Measurements from ENCODE around the gene ACP4.

The ACP4 gene

DNA sequence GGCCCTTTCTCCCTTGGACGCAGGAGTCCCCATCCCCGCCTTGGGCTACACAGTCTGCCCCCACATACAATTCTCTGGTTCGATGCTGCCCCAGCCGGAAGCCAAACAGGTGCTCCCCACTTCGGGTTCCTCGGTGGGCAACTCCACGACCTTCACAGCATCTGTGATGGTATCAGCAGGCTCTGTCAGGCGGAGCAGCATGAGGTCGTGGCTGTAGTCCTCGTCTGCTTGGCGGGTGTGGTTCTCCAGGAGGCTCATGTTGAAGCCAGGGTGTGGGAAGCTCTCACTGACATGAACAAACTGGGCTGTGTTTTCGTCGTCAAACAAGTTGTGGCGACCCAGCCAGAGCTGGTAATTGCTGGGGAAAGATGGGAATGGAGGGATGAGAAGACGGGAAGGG lies 29.9 kb downstream of the ACP4 start:
- in situ Hi-C loops (cut with MboI; ENCODE audit: low sequenced_read_pairs), result no loop called here

DNA sequence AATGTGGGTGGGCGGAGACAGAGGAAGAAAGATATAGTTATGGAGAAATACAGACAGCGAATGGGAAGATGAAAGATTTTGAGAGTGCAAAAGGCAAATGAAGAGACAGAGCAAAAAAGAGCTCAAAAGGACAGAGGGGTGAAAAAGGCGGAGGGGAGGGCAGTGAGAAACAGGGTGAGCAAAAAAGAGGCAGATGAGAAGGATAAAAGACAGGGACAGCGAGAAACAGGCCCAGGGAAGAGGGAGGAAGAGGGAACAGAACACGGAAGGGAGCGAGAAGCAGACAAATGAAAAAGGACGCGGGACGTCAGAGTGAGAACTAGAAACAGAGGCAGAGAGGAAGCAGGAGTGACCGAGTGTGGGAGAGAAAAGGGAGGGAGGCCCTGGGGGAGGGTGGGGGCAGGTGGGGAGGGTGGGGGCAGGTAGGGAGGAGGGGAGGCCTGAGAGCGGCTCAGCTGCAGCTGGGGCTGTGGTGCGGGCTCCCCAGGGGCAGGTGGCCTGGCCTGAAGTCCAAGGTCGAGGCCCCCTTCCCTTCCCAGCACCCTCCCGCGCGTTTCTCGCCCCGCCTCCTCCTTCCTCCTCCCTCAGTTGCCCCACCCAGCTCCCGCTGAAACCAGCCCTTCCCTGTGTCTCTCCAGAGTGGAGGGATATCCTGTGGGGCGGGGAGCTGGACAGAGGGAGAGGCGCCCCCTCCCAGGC lies 30.5 kb downstream of the ACP4 start:
- in situ Hi-C loops (cut with MboI; ENCODE audit: low sequenced_read_pairs), result no loop called here

DNA sequence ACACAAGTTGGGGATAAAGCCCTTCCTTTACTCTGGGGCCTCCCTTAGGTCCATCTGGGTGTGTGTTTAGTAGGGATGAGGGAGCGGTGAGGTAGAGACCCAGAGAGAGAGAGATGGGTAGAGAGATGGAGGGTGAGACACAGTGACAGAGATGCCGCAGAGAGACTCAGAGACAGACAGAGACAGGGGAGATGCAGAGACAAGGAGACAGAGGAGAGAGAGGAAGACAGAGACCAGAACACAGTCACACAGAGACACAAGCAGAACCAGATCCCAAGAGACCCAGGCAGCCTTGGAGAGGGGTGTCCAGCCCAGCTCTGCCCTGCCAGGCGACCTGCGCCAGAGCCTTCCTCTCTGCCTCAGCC lies 31.0 kb downstream of the ACP4 start:
- in situ Hi-C loops (cut with MboI; ENCODE audit: low sequenced_read_pairs), result no loop called here

DNA sequence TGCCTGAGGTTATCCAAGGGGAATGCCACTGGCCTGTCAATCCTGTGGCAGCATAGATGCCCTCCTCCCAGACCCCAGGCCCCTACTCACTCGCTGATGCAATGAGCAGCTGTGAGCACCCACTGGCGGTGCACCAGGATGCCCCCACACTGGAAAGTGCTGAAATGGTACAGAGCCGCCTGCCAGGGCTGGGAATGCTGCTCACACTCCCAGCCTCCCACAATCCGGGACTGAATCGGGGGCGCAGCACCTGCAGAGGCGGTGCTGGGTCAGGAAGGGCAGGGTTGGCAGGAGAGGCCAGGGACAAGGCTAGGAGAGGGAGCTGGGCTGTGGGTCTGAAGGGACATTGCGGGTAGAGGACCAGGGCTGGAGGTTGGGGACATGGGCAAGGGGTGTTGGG lies 31.4 kb downstream of the ACP4 start:
- in situ Hi-C loops (cut with MboI; ENCODE audit: low sequenced_read_pairs), result no loop called here

DNA sequence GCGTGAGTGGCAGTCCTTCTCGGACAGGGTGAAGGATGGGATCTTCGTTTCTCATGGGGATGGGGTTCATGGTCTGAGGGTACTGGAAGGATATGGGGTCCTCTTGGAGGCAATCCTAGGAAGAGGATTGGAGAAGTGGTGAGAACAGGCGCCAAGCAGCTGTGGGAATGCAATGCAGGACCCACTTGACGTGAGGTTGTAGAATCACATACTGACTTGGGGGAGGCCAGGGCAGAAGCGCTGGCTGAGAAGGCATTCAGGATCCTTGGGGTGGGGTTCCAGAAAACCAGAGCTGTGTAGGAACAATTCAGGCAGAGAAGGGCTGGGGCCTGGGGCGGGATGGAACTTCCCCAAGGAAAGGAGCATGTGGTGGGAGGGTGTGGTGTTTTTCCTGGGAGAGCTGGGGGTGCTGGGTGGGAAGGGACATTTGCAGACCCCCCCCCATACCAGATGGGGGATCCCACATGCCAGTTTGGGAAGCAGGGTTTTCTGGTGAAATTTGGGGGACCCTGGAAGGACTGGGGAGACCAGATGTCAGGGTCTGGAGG lies 32.5 kb downstream of the ACP4 start:
- in situ Hi-C loops (cut with MboI; ENCODE audit: low sequenced_read_pairs), result no loop called here

DNA sequence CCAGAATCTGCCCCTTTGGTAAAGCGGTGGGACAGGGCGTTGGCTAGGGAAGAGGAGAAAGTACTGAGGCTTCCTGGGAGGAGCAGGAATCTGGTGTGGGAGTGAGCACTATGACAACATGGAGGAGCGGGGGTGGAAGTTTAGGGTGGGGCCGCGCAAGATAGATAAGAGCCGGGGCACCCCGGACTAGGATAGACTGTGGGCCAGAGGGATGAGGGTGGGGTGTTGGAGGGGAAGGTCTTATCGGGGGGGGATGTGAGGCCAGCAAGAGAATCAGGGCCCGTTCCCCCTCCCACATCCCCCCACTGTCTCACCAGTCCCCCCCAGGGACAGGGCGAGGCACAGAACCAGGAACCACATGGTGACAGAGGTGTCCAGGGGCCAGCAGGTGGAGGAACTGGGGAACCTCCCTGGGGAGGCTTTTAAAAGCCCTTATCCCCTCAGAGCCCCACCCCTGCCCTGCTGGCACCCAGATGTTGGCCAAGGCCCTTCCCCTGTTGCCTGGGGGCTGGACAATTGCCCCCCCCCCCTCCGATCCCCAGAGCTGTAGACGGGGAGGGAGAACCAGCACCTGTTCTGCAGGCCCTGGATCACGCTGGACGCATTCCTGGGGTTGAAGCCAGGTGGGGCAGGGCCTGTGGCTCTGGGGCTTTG lies 33.3 kb downstream of the ACP4 start, which contains the start of gene KLK1:
Gene KLK1 (minus strand): TSS at position 399 of the 654 bp plus-strand sequence. CDS start 39 bp downstream, at position 360.
- in situ Hi-C loops (cut with MboI; ENCODE audit: low sequenced_read_pairs), result no loop called here

DNA sequence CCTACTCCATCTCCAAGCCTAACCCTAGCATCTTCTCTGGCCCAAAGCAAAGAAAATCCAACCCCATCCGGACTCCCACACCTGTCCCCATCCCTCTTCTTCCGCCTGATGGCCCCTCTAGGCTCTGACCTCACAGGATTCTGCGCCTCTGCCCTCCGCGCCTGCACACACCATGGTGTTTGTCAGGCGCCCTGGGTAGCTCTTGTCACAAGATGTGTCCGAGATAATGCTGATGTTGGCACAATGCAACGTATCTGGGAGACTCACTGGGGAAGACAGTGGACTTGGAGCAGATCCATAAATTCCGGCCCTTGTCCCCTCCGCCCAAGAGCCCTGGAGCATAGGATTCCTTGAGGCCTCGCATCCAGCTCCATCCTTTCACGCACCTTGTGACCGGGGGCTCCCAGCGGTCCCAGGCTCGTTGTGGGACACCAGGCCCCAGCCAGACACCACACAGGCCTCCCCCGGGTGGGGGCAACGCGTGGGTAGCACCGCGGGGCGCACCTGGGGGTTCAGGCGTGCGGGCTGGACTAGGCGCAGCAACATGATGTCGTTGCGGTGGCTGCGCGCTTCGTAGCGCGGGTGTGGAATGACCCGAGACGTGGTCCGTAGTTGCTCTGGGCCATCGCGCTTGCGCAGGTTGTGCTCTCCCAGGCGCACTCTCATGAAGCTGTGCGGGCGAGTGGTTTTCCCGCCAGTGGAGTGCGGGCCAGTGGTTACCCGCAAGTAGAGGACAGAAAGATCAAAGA lies 36.5 kb downstream of the ACP4 start:
- in situ Hi-C loops (cut with MboI; ENCODE audit: low sequenced_read_pairs), result no loop called here

DNA sequence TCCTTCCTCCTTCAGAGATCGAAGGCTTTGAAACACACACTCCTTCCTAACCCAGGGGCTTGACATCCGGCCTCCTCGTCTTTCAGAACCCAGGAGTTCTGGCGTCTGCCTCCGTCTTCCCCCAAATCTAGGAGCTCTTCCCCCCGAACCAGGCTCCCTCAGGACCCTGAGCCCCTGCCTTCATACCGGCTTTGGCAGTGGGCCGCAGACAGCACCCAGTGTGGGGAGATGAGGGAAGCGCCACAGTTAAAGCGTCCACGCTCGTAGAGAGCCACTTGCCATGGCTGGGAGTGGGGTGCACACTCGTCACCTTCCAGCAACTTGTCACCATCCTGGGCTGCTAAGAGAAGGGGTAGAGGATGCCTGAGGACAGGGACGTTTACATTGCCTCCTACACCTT lies 37.3 kb downstream of the ACP4 start:
- in situ Hi-C loops (cut with MboI; ENCODE audit: low sequenced_read_pairs), result no loop called here

DNA sequence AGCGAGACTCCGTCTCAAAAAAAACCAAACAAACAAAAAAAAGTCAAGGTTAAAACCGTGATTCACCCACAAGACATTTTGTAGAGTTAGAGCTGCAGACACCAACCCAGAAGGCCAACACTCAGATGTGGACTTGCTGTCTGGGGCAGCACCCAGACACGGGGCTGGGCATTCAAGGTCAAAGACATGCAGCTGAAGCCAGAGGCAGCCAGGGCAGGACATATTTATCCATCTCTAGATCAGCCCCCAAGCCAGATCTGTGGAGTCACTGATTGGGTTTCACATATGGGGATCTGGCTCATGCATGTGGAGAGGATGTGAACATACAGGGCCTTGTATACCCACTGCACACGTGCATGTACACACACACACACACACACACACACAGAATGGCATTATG lies 39.6 kb downstream of the ACP4 start:
- in situ Hi-C loops (cut with MboI; ENCODE audit: low sequenced_read_pairs), result no loop called here

DNA sequence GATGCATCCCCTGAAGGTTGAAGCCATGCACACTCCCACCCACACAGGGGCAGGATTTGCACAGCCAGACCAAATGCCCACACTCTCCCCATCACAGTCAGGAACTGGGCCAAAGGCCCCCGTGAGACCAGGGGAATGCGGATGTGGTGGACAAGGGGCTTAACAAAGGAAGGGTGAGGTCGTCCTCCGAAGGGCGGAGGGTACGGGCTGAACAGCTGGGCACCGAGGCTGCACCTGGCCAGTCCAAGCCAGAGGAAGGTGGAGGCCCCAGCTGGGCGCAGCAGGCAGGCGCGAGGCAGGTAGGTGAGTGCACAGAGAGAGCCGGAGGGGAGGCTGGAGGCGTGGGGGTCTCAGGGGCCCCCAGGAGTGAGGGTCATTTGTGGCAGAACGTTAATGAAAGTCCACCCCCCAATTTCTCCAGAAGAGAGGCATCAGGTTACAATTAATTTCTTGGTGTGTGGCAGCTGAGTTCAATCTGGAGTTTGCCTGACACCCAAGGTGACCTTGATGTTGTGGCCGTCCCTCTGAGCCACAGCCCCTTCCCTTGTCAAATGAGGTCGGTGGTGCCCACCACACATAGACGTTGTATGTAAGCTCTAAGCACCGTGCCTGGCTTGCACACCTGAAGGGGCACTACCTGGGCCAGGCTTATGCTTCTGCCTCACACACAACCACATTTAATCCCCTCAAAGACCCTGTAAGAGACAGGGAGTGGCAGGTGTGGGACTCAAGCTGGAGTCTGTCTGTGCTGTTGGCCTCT lies 40.2 kb downstream of the ACP4 start:
- in situ Hi-C loops (cut with MboI; ENCODE audit: low sequenced_read_pairs), result no loop called here

DNA sequence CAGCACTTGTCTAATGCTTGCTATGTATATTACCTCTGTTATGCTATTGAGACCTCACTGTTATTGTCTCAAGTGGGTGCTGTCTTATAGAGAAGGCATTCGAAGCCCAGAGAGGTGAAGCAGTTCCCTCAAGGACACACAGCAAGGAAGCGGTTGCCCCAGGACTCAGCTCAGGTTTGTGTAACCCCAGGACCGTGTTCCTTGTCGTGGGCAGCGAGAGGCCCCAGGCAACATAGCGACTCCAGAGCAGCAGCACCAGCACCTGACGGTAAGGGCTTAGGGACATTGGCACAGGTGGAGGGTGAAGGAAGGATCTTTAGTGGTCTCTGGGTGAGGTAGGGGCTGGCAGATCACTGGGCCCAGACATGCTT lies 40.8 kb downstream of the ACP4 start:
- in situ Hi-C loops (cut with MboI; ENCODE audit: low sequenced_read_pairs), result no loop called here

DNA sequence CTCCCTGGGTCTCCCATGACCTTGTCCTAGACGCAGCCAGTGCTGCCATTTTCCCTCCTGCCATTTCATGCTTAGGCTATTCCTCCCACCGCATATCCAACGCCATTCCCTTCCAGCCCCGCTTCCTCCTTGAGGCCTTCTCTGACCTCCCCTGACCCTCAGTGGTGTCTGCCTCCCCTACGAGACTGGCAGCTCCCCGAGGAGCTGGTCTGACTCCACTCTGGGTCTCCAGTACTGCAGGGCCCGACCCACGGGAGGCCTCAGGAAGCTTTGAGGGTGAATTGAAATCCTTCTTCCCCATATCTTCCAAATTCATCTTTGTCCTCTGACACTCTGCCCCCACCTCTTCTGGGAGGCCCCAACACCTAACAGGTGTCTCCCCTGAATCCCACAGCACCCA lies 42.5 kb downstream of the ACP4 start:
- in situ Hi-C loops (cut with MboI; ENCODE audit: low sequenced_read_pairs), result no loop called here

DNA sequence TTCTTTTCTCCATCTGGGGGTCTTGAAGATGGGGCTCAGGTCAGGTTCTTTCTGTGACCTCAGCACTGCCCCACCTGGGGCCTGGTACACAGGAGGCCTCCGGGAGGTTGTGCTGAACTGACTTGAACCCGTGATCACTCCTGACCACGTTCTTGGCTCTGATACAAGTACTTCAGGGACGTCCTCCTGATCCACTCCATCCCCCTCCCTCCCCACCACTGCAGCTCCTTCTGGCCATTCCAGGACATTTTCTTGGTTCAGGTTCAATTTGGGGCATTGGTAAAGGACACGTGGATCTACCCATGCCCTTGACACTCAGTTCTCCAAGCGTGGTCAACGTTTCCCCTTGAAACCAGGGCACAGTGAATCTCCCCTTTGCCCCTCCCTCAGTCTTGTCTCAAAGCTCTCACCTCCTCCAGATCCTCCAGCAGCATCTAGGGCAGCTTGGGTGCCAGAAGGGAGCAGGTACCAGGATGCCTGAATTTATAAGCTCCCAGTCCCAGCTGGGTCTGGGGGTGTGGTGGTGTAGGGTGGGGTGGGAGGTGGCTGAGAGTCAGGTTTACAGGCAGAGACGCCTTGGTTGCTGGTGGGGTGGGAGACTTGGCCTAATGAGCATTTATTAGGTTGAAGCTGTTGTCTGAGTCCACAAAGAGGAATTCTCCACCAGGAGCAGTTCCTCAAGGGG lies 43.0 kb downstream of the ACP4 start, which contains the start of gene KLK15:
Gene KLK15 (minus strand): TSS at position 458 of the 685 bp plus-strand sequence. CDS start 2,082 bp downstream, outside the sequence.
- in situ Hi-C loops (cut with MboI; ENCODE audit: low sequenced_read_pairs), result no loop called here

DNA sequence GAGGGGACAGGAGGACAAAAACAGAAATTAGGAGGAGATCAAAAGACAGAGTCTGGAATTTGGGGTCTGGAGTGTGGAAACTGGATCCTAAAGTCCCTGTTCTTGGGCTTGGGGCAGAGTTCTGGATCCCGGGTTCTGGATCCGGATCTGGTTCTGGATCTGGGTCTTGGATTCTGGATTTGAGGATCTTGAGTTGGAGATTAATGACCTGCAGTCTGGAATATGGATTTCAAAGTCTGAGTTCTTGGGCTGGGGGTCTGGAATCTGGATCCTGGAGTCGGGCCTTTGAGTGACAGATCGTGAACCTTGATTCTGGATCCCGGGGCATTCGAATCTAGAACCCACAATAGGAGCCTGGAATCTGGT lies 43.6 kb downstream of the ACP4 start:
- in situ Hi-C loops (cut with MboI; ENCODE audit: low sequenced_read_pairs), result no loop called here

DNA sequence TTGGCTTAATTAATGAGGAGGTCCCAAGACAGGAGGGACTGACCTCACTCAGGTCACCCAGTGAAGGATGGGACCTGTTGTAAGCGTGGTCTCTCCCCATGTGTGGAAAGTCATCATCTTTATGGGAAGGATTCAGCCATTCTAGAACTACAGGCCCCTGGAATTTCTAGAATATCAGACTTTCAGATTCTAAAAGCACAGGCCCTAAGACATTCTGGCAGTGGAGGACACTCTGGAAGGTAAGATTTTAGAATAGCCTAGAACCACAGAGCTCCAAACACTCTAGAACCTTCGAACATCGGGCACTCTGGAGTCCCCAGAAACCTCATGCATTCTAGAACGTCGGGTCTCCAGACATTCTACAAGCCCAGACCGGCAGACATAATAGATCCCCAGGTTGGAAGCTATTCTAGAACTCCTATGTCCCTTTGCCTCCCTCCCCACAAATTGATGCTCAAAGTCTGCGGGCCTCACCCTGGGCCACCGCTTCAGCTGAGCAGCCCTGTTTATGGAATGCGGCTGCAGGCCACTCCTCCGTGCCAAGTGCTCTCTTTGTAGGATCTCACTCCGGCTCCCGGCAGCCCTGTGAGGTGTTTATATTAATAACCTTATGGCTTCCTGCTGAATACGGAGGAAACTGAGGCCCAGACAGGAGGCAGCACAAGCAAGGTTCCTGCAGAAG lies 45.0 kb downstream of the ACP4 start:
- in situ Hi-C loops (cut with MboI; ENCODE audit: low sequenced_read_pairs), result no loop called here

DNA sequence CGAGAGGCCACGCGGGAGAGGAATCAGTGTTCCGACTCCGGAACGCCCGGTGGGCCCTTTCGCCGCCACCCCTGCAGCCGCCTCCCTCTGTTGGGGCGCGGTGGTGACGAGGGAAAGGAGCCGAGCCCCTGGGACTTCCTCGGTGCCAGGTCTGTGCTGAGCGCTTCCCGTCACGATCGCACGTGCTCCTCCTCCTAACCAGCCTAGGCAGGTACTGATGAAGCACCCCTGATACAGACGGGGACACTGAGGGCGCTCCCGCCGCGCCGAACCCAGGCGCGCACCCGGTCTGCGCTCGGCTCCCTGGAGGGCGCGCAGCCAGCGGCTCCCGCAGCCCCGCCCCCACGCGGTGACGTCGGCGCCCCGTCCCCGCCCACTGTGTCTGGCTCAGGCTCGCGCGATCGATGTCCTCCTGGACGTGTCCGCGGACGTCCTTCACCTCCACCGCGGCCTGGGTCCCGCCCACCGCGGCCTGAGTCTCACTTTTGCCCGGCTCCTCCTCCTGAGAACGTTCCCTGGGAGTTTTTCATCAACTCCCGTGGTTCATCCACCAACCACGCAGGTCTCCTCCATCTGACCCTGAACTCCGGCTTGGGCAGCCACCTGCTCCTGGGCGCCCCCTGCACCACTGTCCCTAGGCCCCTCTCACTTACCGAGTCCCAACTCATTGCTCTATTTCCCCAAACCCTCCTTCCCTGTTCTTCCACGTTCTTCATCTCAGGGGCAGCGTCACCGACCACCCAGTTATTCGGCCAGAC lies 45.7 kb downstream of the ACP4 start:
- in situ Hi-C loops (cut with MboI; ENCODE audit: low sequenced_read_pairs), result no loop called here

DNA sequence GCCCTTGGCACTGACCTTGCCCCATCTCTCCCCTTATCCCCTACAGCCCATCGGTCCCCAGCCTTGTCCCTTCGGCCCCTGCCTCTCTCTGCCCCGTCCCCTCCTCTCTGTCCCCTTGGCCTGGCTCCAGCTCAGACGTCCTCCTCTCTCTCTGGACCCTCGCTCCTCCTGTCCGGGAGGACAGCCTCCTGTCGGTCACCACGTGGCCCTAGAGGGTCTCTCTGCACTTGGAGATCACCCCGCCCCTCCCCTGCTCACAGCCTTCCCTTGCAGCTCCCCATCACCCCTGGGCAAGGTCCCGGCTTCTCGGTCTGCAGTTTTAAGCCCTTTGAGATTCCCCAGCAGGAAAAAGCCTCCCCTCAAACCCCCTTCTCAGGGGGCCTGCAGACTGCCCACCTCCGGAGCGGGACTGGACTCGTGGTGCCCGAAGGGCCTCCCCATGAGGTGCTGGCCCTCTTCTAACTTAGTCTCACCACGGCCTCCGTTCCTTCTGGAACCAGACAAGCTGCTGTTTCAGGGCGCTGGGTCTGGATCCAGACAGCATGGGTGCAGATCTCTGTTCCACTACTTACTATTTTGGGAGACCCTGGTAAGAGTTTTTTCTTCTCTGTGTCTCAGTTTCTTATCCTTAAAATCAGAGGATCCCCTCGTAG lies 46.5 kb downstream of the ACP4 start:
- in situ Hi-C loops (cut with MboI; ENCODE audit: low sequenced_read_pairs), result no loop called here

DNA sequence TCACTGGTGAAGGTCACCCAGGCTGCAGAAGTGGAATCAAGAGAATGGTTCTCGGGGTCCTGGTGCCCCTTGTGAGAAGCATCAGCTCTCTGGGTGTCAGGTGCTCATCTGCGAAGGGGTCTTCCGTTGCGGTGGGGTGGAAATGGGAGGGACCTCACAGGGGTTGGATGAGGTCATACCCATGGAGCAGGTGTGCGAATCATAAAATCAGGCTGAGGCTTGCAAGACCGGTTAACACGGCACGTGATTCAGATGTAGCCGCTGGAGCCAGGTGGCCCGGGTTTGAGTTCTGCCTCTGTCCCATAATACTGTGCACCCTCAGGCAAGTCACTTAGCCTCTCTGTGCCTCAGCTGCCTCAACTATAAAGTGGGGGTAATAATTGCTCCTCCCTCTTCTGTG lies 47.1 kb downstream of the ACP4 start:
- in situ Hi-C loops (cut with MboI; ENCODE audit: low sequenced_read_pairs), result no loop called here

DNA sequence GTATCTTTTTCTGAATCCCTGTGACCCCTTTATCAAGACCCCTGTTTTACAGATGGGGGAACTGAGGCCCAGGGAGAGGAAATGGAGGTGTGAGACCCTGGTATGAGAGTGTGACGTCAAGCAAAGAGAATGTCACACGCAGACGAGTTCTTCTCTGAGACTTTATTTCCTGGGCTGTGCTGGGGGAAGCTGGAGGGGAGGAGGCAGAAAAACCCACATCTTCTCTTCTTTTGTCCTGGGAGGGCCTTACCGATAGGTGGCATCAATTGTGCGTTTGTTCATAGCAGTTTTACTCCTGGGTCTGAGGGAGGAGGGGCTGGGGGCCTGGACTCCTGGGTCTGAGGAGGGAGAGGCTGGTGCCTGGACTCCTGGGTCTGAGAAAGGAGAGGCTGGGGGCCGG lies 48.0 kb downstream of the ACP4 start:
- in situ Hi-C loops (cut with MboI; ENCODE audit: low sequenced_read_pairs), result no loop called here

Measured in HL-60/S4 treated with phorbol 12-myristate 13-acetate at 8.2 ng/mL for 4 days and 3 days (cell line).